Kidney (tissue), 14 donors: Measurements from ENCODE around the gene RADIL. TPM values are rescaled to one million over a fixed set of nuclear protein-coding genes. Genes with fewer than 3 reads are reported as not detected.

Experiments used
- DNase-seq, 5 donors: peaks; one replicate each; pipeline ENCODE4 v3.0.0-alpha.2; 2013 to 2020
- FAIRE-seq: peaks from 2 replicates; lab custom pipeline; 2012; peaks lifted over from hg19 to GRCh38; lab: Jason Lieb, UNC
- H3K27ac ChIP-seq, 2 donors: one replicate each; pipeline ENCODE4 v1.7.0; 2013; ENCODE audit warnings: low read depth in 2 of 2, low read length in 2 of 2, inconsistent platforms in 1 of 2
- H3K27me3 ChIP-seq: one replicate; pipeline ENCODE4 v1.7.1; 2013; ENCODE audit warnings: low read length, inconsistent platforms; ENCODE audit not compliant: control insufficient read depth, insufficient read depth
- H3K36me3 ChIP-seq, 3 donors: one replicate each; pipeline versions ENCODE4 v1.7.0 to v1.7.1; 2013; ENCODE audit warnings: low read length in 3 of 3, control low read depth in 1 of 3, inconsistent platforms in 1 of 3; ENCODE audit not compliant: insufficient read depth in 3 of 3, control insufficient read depth in 2 of 3
- H3K4me1 ChIP-seq, 3 donors: one replicate each; pipeline versions ENCODE4 v1.7.0 to v1.7.1; 2013; ENCODE audit warnings: low read length in 3 of 3, inconsistent platforms in 1 of 3, low read depth in 1 of 3; ENCODE audit not compliant: control insufficient read depth in 2 of 3, insufficient read depth in 2 of 3
- H3K4me3 ChIP-seq, 3 donors: one replicate each; pipeline versions ENCODE4 v1.7.0 to v1.8.1; 2013; ENCODE audit warnings: low read length in 3 of 3, control low read depth in 1 of 3, inconsistent platforms in 1 of 3
- H3K9ac ChIP-seq, 3 donors: one replicate each; pipeline versions ENCODE4 v1.7.0 to v1.7.1; 2013; ENCODE audit warnings: low read length in 3 of 3, control low read depth in 1 of 3, inconsistent platforms in 1 of 3
- H3K9me3 ChIP-seq, 3 donors: one replicate each; pipeline versions ENCODE4 v1.7.0 to v1.7.1; 2013; ENCODE audit warnings: low read length in 3 of 3, control low read depth in 1 of 3, inconsistent platforms in 1 of 3; ENCODE audit not compliant: control insufficient read depth in 2 of 3, insufficient read depth in 1 of 3
- CTCF ChIP-seq: IDR thresholded peaks from 3 replicates; pipeline ENCODE4 v1.5.1; 2012; ENCODE audit warnings: mild to moderate bottlenecking, moderate library complexity, borderline replicate concordance; ENCODE audit not compliant: insufficient read depth; ENCODE audit errors: extremely low read depth
- intact Hi-C: fragments of 100-400 bp; cut with DNase I; formaldehyde crosslinking; loops from one replicate; pipeline ENCODE4 v1.11.1; 2022
- polyA plus RNA-seq: library from polyadenylated mRNA; stranded (reverse); fragments of 350-450 nt; fragmentation: Illumina TruSeq; extraction: RNeasy Lipid Tissue Mini Kit (QIAGEN cat#74804); gene quantifications from one replicate; pipeline ENCODE4 v1.2.3, GENCODE V29; 2014; ENCODE audit warnings: low read depth, low replicate concordance; ENCODE audit not compliant: insufficient read depth
- total RNA-seq: library from RNA; stranded (reverse); fragmentation: NEBNext Ultra II Directional; extraction: Animal tissue kit (Norgen Biotek cat#: 25700); gene quantifications from one replicate; pipeline ENCODE4 v1.2.1, GENCODE V29; 2021
- donor health status: control.
- donor health status: control.
- donor health status: control.
- donor health status: control.
- donor health status: control.
- donor health status: DM: yes; HTN: yes; CAD: no.
- donor health status: Normal renal cell carcinoma (clear cell type).

Gene RADIL
- total and polyA plus RNA-seq, 2 donors from 2014 or later = 1.0 to 1.7 TPM

DNA sequence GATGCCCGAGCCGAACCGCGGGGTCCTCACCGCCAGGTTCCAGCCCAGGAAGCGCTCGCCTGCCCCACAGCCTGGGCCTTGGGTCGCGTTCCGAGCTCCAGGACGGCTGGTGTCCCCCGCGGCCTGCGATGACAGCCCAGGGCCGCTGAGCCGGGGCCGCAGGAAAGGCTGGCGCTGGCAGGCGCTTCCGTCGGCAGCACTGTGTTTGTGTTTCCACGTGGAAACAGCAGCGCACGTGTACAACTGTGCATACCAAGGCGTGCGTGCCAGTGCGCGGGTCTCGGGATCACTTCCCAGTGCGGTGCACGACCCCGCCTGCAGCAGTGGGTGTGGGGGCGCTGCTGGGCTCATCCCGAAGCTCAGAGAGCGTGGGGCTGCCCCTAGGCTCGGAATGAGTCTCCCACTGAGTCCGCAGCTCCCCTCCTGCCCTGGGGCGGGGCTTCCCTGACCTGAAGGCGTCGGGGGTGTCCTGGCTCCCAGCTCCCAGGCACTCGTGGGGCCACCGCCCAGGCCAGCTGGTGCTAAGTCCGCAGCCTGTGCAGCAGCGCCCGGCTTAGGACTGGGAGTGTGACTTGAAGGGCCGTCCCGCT is 90.9 kb downstream of the RADIL start:
- Histone ChIP-seq H3K4me1 (no peaks in the 10 kb centered on the region), H3K9ac (no peak overlapping the region), H3K9me3 (no peaks in the 10 kb centered on the region), H3K27me3 (no peaks in the 10 kb centered on the region), H3K36me3 (peaks cover 0 to 14% (median 3%) of the 10 kb centered on the region in 3 donors), H3K27ac (no peak overlapping the region), H3K4me3 (peak overlapping the region in 2 of 3 donors; percentile 20 to 21)
- FAIRE-seq (no peak), DNase-seq (peak in 4 of 5 donors; percentile 61 to 88 (median 64))
- intact Hi-C loops = no loop called here
- TF ChIP-seq CTCF = no peak

- Histone ChIP-seq H3K9me3 (no peaks in the 10 kb centered on the region), H3K9ac (no peak overlapping the region), H3K27ac (no peak overlapping the region), H3K36me3 (peaks cover 0 to 14% (median 3%) of the 10 kb centered on the region in 3 donors), H3K27me3 (no peaks in the 10 kb centered on the region), H3K4me1 (no peaks in the 10 kb centered on the region), H3K4me3 (peak overlapping the region in 2 of 3 donors; percentile 20 to 21)
- peak; percentile 32 for TF ChIP-seq CTCF
- FAIRE-seq (no peak), DNase-seq (peak in 4 of 5 donors; percentile 89 to 94 (median 92))
- intact Hi-C loops = no loop called here
These were observed 91.6 kb downstream of the RADIL start for GRCh38 chr7:4791738-4792536.

DNA sequence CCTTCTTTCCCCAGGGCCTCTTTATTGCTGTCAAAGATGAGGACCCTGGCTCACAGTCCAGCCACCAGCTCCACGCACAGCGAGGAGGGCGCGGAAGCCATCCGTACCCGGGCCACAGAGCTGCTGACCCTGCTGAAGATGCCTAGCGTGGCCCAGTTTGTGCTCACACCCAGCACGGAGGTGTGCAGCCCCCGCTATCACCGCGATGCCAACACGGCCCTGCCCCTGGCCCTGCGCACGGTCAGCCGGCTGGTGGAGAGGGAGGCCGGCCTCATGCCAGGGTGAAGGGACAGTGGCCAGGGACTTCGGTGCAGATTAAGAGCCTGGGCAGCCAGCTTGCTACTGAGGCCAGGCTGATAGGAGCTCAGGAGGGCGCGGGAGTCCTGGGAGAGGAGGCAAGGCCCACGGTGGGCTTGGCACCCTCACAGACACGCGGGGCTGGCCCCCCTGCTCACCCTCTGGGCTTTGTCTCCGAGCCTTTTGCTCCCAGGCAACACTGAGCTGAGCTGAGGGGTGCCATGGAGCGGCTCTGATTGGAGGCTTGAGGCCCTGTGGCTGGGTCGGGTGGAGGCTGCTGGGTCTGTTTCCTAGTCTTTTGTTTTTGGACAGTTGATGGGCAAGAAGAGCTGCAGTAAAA is 92.3 kb downstream of the RADIL start:
- Histone ChIP-seq H3K4me3 (no peak overlapping the region), H3K4me1 (no peaks in the 10 kb centered on the region), H3K27me3 (no peaks in the 10 kb centered on the region), H3K9me3 (no peaks in the 10 kb centered on the region), H3K9ac (no peak overlapping the region), H3K36me3 (peaks cover 0 to 18% (median 3%) of the 10 kb centered on the region in 3 donors), H3K27ac (no peak overlapping the region)
- DNase-seq (peak in 1 of 5 donors; percentile 72), FAIRE-seq (no peak)
- TF ChIP-seq CTCF = no peak
- intact Hi-C loops = no loop called here
